ENCODE measurements around the gene ARL6IP1. TPM values are rescaled to one million over a fixed set of nuclear protein-coding genes. Genes with fewer than 3 reads are reported as not detected.

The ARL6IP1 gene
- total and polyA plus RNA-seq, 2 of the 13 experiments (the other 11 are each of a cell fraction or from before 2014, with no cell fraction given) = 263 to 373 TPM

DNA sequence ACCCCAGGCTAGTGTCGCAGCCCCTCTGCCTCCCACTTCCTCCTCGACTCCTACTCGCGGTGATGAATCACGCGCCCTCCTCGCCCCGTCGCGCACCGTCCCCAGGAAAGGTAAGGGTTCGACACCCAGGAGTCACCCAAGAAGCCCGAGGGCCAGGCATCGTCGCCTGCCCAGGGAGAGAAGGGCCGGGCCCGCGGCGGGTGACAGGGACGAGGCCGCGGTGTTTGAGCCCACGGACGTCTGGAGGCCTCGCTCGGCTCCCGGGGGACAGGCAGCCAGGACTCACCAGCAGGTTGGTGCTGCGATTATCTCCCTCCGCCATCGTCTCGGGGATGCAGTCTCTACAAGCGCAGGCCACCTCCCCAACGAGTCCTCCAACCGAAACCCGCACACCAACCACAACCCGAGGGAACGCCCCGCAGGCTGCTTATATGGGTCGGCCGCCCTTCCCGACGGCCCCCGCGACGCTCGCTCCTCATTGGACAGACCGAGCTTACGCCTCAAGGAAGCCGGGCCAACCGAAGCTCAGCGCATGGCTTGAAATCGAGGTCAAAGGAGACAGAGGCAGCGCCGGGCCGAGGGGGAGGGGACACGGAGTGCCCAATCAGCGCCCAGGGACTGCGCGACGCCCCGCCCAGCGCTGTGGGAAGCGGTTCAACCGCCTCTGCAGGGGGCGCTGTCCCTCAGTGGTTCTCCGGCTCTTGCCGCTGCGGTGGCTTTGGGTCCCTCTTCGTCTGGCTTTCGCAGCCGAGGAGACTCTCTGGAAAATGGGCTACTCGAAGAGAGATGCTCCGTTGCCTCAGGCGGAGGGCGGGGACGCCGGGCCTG lies at the start of gene ARL6IP1 (continued):
- TF ChIP-seq, protein P1, sequence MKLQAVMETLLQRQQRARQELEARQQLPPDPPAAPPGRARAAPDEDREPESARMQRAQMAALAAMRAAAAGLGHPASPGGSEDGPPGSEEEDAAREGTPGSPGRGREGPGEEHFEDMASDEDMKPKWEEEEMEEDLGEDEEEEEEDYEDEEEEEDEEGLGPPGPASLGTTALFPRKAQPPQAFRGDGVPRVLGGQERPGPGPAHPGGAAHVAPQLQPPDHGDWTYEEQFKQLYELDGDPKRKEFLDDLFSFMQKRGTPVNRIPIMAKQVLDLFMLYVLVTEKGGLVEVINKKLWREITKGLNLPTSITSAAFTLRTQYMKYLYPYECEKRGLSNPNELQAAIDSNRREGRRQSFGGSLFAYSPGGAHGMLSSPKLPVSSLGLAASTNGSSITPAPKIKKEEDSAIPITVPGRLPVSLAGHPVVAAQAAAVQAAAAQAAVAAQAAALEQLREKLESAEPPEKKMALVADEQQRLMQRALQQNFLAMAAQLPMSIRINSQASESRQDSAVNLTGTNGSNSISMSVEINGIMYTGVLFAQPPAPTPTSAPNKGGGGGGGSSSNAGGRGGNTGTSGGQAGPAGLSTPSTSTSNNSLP (IDR thresholded peaks at IDR 0.05; ENCODE audit: low read depth, low read length) = 0 out of 2 replicates have a peak, but pooled peaks have one; percentile 28
- TF ChIP-seq ZNF724P (CRISPR knock-in tag; IDR thresholded peaks at IDR 0.05; ENCODE audit: borderline replicate concordance) (peak; percentile 76; the same call in 1 of the 2 replicates), PHF5A (CRISPR knock-in tag; IDR thresholded peaks at IDR 0.05; ENCODE audit: low read depth, unreplicated experiment) (peak; percentile 98), NBN (conservative IDR thresholded peaks at IDR 0.05) (no peak), HCFC1 (IDR thresholded peaks at IDR 0.05; ENCODE audit: low read depth, low read length) (peak; percentile 48; the same call in 1 of the 2 replicates), FOXJ3 (CRISPR knock-in tag; IDR thresholded peaks at IDR 0.05; ENCODE audit: borderline replicate concordance) (peak; percentile 95), ZNF550 (CRISPR knock-in tag; IDR thresholded peaks at IDR 0.05; ENCODE audit: borderline replicate concordance) (peak; percentile 84; the same call in 1 of the 2 replicates), ZNF839 (CRISPR knock-in tag; IDR thresholded peaks at IDR 0.05; ENCODE audit: borderline replicate concordance) (peak; percentile 97; the same call in 1 of the 2 replicates), FOXA3 (CRISPR knock-in tag; IDR thresholded peaks at IDR 0.05) (peak; percentile 80), NR2C2 (CRISPR knock-in tag; IDR thresholded peaks at IDR 0.05; ENCODE audit: borderline replicate concordance) (peak; percentile 99), ZNF331 (CRISPR knock-in tag; IDR thresholded peaks at IDR 0.05) (peak; percentile 94), CBX2 (IDR thresholded peaks at IDR 0.05; ENCODE audit: low read depth, low read length) (peak; percentile 43; the same call in 1 of the 2 replicates), CBX2 (CRISPR knock-in tag; IDR thresholded peaks at IDR 0.05; ENCODE audit: low read depth) (no peak; the same call in 1 of the 2 replicates), ZSCAN9 (CRISPR knock-in tag; IDR thresholded peaks at IDR 0.05; ENCODE audit: borderline replicate concordance) (peak; percentile 96), KLF13 (CRISPR knock-in tag; IDR thresholded peaks at IDR 0.05) (peak; percentile 57; the same call in 1 of the 2 replicates), TCF7 (IDR thresholded peaks at IDR 0.05; ENCODE audit: low read depth) (0 out of 2 replicates have a peak, but pooled peaks have one; percentile 20), XRCC5 (optimal IDR thresholded peaks at IDR 0.05; ENCODE audit: low read length) (peak; percentile 100)
- TF ChIP-seq, protein P2, sequence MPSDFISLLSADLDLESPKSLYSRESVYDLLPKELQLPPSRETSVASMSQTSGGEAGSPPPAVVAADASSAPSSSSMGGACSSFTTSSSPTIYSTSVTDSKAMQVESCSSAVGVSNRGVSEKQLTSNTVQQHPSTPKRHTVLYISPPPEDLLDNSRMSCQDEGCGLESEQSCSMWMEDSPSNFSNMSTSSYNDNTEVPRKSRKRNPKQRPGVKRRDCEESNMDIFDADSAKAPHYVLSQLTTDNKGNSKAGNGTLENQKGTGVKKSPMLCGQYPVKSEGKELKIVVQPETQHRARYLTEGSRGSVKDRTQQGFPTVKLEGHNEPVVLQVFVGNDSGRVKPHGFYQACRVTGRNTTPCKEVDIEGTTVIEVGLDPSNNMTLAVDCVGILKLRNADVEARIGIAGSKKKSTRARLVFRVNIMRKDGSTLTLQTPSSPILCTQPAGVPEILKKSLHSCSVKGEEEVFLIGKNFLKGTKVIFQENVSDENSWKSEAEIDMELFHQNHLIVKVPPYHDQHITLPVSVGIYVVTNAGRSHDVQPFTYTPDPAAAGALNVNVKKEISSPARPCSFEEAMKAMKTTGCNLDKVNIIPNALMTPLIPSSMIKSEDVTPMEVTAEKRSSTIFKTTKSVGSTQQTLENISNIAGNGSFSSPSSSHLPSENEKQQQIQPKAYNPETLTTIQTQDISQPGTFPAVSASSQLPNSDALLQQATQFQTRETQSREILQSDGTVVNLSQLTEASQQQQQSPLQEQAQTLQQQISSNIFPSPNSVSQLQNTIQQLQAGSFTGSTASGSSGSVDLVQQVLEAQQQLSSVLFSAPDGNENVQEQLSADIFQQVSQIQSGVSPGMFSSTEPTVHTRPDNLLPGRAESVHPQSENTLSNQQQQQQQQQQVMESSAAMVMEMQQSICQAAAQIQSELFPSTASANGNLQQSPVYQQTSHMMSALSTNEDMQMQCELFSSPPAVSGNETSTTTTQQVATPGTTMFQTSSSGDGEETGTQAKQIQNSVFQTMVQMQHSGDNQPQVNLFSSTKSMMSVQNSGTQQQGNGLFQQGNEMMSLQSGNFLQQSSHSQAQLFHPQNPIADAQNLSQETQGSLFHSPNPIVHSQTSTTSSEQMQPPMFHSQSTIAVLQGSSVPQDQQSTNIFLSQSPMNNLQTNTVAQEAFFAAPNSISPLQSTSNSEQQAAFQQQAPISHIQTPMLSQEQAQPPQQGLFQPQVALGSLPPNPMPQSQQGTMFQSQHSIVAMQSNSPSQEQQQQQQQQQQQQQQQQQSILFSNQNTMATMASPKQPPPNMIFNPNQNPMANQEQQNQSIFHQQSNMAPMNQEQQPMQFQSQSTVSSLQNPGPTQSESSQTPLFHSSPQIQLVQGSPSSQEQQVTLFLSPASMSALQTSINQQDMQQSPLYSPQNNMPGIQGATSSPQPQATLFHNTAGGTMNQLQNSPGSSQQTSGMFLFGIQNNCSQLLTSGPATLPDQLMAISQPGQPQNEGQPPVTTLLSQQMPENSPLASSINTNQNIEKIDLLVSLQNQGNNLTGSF (CRISPR knock-in tag; IDR thresholded peaks at IDR 0.05) = peak; percentile 96
- TF ChIP-seq, protein P3, sequence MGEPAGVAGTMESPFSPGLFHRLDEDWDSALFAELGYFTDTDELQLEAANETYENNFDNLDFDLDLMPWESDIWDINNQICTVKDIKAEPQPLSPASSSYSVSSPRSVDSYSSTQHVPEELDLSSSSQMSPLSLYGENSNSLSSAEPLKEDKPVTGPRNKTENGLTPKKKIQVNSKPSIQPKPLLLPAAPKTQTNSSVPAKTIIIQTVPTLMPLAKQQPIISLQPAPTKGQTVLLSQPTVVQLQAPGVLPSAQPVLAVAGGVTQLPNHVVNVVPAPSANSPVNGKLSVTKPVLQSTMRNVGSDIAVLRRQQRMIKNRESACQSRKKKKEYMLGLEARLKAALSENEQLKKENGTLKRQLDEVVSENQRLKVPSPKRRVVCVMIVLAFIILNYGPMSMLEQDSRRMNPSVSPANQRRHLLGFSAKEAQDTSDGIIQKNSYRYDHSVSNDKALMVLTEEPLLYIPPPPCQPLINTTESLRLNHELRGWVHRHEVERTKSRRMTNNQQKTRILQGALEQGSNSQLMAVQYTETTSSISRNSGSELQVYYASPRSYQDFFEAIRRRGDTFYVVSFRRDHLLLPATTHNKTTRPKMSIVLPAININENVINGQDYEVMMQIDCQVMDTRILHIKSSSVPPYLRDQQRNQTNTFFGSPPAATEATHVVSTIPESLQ (CRISPR knock-in tag; conservative IDR thresholded peaks at IDR 0.05) = peak; percentile 96
- TF ChIP-seq, protein P4, sequence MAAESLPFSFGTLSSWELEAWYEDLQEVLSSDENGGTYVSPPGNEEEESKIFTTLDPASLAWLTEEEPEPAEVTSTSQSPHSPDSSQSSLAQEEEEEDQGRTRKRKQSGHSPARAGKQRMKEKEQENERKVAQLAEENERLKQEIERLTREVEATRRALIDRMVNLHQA (CRISPR knock-in tag; IDR thresholded peaks at IDR 0.05) = peak; percentile 74; the same call in 1 of the 2 replicates
